ENCODE measurements around the gene RAD50. TPM values are rescaled to one million over a fixed set of nuclear protein-coding genes. Genes with fewer than 3 reads are reported as not detected.
"Not testable (repeated sequence)": the region's sequence is repeated elsewhere in the genome, so short reads cannot be mapped to it uniquely, and the experiment has no call there.

RAD50 gene
- total RNA-seq, 1 donor from 2014 or later: 37.4 TPM

- Mint-ChIP-seq H3K9me3 (no peaks in the 10 kb centered on the region), H3K4me3 (no peak overlapping the region), H3K27me3 (no peaks in the 10 kb centered on the region), H3K36me3 (ENCODE audit: low read depth) (peaks cover 14% of the 10 kb centered on the region), H3K4me1 (peaks cover 26% of the 10 kb centered on the region), H3K27ac (peak overlapping the region; percentile 63)
- DNase-seq: peak; percentile 55
- intact Hi-C loops (cut with micrococcal nuclease): no loop called here
These were observed 128.3 kb downstream of the RAD50 start for GRCh38 chr5:132684922-132685720.

- intact Hi-C loops (cut with micrococcal nuclease): no loop called here
- H3K36me3 Mint-ChIP-seq (ENCODE audit: low read depth): peaks cover 16% of the 10 kb centered on the region
- no peaks in the 10 kb centered on the region for H3K27me3 Mint-ChIP-seq
- H3K4me3 Mint-ChIP-seq: no peak overlapping the region
- peak; percentile 50 for DNase-seq
- no peak overlapping the region for H3K27ac Mint-ChIP-seq
- H3K9me3 Mint-ChIP-seq: no peaks in the 10 kb centered on the region
- peaks cover 26% of the 10 kb centered on the region for H3K4me1 Mint-ChIP-seq
These were observed 129.4 kb downstream of the RAD50 start for GRCh38 chr5:132686193-132686592.

DNA sequence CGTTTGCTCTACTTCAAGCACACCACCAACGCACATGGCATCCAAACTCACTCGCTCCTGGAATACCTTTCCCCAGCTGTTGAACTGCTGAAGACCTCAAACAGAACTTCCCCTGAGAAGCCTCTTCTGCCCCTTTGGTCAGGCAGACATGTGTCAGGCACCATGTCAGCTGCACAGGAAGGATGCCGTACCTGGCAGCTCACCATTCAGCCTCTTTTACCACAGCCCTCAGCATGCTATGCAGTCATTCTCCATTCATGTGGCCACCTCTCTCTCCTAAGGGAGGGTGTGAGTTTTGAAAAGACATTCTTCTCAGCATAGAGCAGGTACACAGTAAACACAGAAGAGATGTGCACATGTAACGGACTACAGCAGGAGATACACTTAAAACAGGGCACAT is 131.2 kb downstream of the RAD50 start:
- no peaks in the 10 kb centered on the region for H3K27me3 Mint-ChIP-seq
- H3K4me3 Mint-ChIP-seq: peak overlapping the region; percentile 16
- peak; percentile 85 for DNase-seq
- H3K27ac Mint-ChIP-seq: peak overlapping the region; percentile 38
- H3K4me1 Mint-ChIP-seq: peaks cover 32% of the 10 kb centered on the region
- no peaks in the 10 kb centered on the region for H3K9me3 Mint-ChIP-seq
- peaks cover 20% of the 10 kb centered on the region for H3K36me3 Mint-ChIP-seq (ENCODE audit: low read depth)
- intact Hi-C loops (cut with micrococcal nuclease): loop anchor here (2.0 kb wide), 4 partner anchors 17 to 63 kb away; no protein-coding TSS in a partner anchor

DNA sequence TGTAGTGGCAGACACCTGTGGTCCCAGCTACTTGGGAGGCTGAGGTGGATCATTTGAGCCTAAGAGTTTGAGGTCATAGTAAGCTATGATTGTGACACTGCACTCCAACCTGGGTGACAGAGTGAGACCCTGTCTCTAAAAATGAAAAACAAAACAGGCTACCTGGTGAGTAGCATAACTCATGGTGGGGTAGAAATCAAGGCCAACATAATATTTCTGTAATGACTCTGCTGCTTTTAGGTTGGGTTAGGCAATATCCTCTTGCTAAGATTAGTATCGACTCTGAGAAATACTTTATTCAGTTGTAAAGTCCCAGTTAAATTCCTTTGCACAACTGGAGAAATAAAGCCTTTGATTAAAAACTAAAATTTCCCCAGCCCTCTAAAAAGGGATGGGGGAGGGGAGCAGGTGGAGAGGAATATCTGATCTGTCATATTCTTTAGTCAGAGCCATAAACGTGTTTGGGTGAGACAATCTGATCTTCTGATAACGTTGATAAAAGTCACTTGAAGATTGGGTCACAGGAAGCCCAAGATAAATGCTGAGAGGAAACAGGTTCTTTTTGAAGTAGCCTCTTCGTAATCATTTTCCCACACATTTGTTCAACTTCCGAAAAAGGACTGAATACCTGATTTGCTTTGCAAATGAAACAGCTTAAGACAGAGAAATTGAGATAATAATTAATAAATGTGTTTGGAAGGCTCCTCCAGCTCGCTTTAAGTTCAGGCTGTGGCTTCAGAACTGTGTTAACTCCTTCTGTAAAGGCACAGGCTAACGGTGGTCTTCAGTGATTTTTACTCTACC is 132.0 kb downstream of the RAD50 start:
- peak overlapping the region; percentile 81 for H3K27ac Mint-ChIP-seq
- H3K4me1 Mint-ChIP-seq: peaks cover 32% of the 10 kb centered on the region
- no peaks in the 10 kb centered on the region for H3K9me3 Mint-ChIP-seq
- peak; percentile 69 for DNase-seq
- peak overlapping the region; percentile 25 for H3K4me3 Mint-ChIP-seq
- H3K27me3 Mint-ChIP-seq: no peaks in the 10 kb centered on the region
- H3K36me3 Mint-ChIP-seq (ENCODE audit: low read depth): peaks cover 21% of the 10 kb centered on the region
- intact Hi-C loops (cut with micrococcal nuclease): loop anchor here (2.0 kb wide), 4 partner anchors 16 to 62 kb away; no protein-coding TSS in a partner anchor

- H3K4me3 Mint-ChIP-seq: no peak overlapping the region
- peaks cover 32% of the 10 kb centered on the region for H3K4me1 Mint-ChIP-seq
- peaks cover 24% of the 10 kb centered on the region for H3K36me3 Mint-ChIP-seq (ENCODE audit: low read depth)
- no peaks in the 10 kb centered on the region for H3K27me3 Mint-ChIP-seq
- no peak for DNase-seq
- intact Hi-C loops (cut with micrococcal nuclease): loop anchor here (2.0 kb wide), 4 partner anchors 15 to 61 kb away; no protein-coding TSS in a partner anchor
- H3K9me3 Mint-ChIP-seq: no peaks in the 10 kb centered on the region
- no peak overlapping the region for H3K27ac Mint-ChIP-seq
These were observed 132.7 kb downstream of the RAD50 start for GRCh38 chr5:132689513-132689912.

DNA sequence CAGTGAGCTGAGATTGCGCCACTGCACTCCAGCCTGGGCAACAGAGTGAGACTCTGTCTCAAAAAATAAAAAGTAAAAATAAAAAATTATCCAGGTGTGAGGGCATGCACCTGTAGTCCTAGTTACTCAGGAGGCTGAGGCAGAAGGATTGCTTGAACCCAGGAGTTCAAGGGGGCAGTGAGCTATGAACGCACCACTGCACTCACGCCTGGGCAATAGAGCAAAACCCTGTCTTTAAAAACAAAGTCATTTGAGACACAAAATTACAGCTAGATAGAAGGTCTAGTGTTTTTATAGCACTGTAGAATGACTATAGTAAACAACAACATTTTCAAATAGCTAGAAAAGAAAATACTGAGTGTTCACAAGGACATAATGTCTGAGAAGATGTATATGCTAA is 133.4 kb downstream of the RAD50 start:
- no peaks in the 10 kb centered on the region for H3K27me3 Mint-ChIP-seq
- peaks cover 25% of the 10 kb centered on the region for H3K36me3 Mint-ChIP-seq (ENCODE audit: low read depth)
- intact Hi-C loops (cut with micrococcal nuclease): no loop called here
- peaks cover 28% of the 10 kb centered on the region for H3K4me1 Mint-ChIP-seq
- no peak overlapping the region for H3K4me3 Mint-ChIP-seq
- H3K9me3 Mint-ChIP-seq: no peaks in the 10 kb centered on the region
- no peak for DNase-seq
- H3K27ac Mint-ChIP-seq: no peak overlapping the region

GRCh38 chr5:132691755-132692631 is 135.2 kb downstream of the RAD50 start:
- H3K9me3 Mint-ChIP-seq; H3K27me3 Mint-ChIP-seq; intact Hi-C loops (cut with micrococcal nuclease); DNase-seq: not testable (repeated sequence)
- Mint-ChIP-seq H3K4me3 (peak overlapping the region; percentile 1), H3K4me1 (peaks cover 25% of the 10 kb centered on the region), H3K36me3 (ENCODE audit: low read depth) (peaks cover 32% of the 10 kb centered on the region), H3K27ac (peak overlapping the region; percentile 23)

DNA sequence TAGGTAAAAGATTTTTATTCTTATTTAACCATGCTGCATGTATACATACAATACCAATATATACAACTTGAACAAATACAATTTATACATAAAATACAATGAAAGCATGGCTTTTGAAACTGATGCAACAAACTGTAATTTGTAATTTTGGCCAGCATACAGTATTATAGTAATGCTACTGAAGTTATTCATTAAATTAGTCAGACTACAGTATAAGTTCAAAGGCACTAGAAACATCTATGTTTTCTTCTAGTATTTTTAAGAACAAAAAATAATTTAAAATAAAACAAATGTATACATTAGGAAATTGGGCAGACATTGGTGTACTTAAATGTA is 135.8 kb downstream of the RAD50 start:
- no peak for DNase-seq
- intact Hi-C loops (cut with micrococcal nuclease): no loop called here
- Mint-ChIP-seq H3K27me3 (no peaks in the 10 kb centered on the region), H3K27ac (no peak overlapping the region), H3K4me1 (peaks cover 24% of the 10 kb centered on the region), H3K4me3 (no peak overlapping the region), H3K36me3 (ENCODE audit: low read depth) (peaks cover 36% of the 10 kb centered on the region), H3K9me3 (no peaks in the 10 kb centered on the region)

Other genes starting within 250 kb of the RAD50 start
- 4.9 and 5.5 TPM in 2 replicates for gene SLC22A5, start 187.3 kb upstream of the RAD50 start, total RNA-seq
- 167 and 181 TPM in 2 replicates for gene IRF1, start 66.2 kb upstream of the RAD50 start, total RNA-seq
- gene IL5, start 13.5 kb upstream of the RAD50 start, total RNA-seq: 7.0 and 7.1 TPM in 2 replicates
- 231 and 239 TPM in 2 replicates for gene IL13, start 101.2 kb downstream of the RAD50 start, total RNA-seq
- 20.5 and 21.2 TPM in 2 replicates for gene IL4, start 117.0 kb downstream of the RAD50 start, total RNA-seq
- 44.2 and 51.9 TPM in 2 replicates for gene KIF3A, start 180.6 kb downstream of the RAD50 start, total RNA-seq
- gene CCNI2, start 190.4 kb downstream of the RAD50 start, total RNA-seq: 39.5 and 42.7 TPM in 2 replicates
- gene SEPTIN8, start 220.3 kb downstream of the RAD50 start, total RNA-seq: 43.8 and 45.4 TPM in 2 replicates

Data from activated CD4-positive, alpha-beta T cell treated with anti-CD3 and anti-CD28 coated beads, Interleukin-2, amount 10 ng/mL, durations not matched to agents 24 days and 14 days (primary cell).